Trophoblast cell (in vitro differentiated cells and primary cell): ENCODE measurements around the gene CELSR3. TPM values are rescaled to one million over a fixed set of nuclear protein-coding genes. Genes with fewer than 3 reads are reported as not detected.

Experiments
- DNase-seq, 2 donors: peaks; one replicate each; pipeline ENCODE4 v3.0.0-alpha.2; 2016
- H2AFZ ChIP-seq: 2 replicates; pipeline ENCODE4 v1.6.1; 2013; ENCODE audit warnings: low read length, moderate library complexity, mild to moderate bottlenecking; ENCODE audit not compliant: insufficient read depth, poor library complexity
- H2AK5ac ChIP-seq: 2 replicates; pipeline ENCODE4 v1.6.1; 2013; ENCODE audit warnings: mild to moderate bottlenecking, low read length
- H2BK120ac ChIP-seq: 2 replicates; pipeline ENCODE4 v1.6.1; 2013; ENCODE audit warnings: low read length, mild to moderate bottlenecking, moderate library complexity; ENCODE audit not compliant: insufficient read depth, poor library complexity
- H2BK12ac ChIP-seq: 2 replicates; pipeline ENCODE4 v1.6.1; 2013; ENCODE audit warnings: mild to moderate bottlenecking, low read length, moderate library complexity
- H2BK5ac ChIP-seq: 2 replicates; pipeline ENCODE4 v1.6.1; 2013; ENCODE audit warnings: low read length, low read depth, moderate library complexity, mild to moderate bottlenecking; ENCODE audit not compliant: poor library complexity
- H3K14ac ChIP-seq: 2 replicates; pipeline ENCODE4 v1.6.1; 2013; ENCODE audit warnings: mild to moderate bottlenecking, low read length
- H3K18ac ChIP-seq: 2 replicates; pipeline ENCODE4 v1.6.1; 2013; ENCODE audit warnings: mild to moderate bottlenecking, low read length
- H3K23ac ChIP-seq: 2 replicates; pipeline ENCODE4 v1.6.1; 2013; ENCODE audit warnings: low read length
- H3K27ac ChIP-seq: 2 replicates; pipeline ENCODE4 v1.5.1; 2013; ENCODE audit warnings: low read depth, mild to moderate bottlenecking, inconsistent platforms, low read length, moderate library complexity
- H3K27me3 ChIP-seq: 2 replicates; pipeline ENCODE4 v1.6.1; 2013; ENCODE audit warnings: inconsistent platforms, mild to moderate bottlenecking, low read length, moderate library complexity; ENCODE audit not compliant: insufficient read depth
- H3K36me3 ChIP-seq, 2 experiments: 1 replicate in 1 of 2; 2 replicates in 1 of 2; pipeline ENCODE4 v1.6.1; 2013; ENCODE audit warnings: low read length in 2 of 2, mild to moderate bottlenecking in 2 of 2, moderate library complexity in 1 of 2; ENCODE audit not compliant: insufficient read depth in 2 of 2, control insufficient read depth in 1 of 2
- H3K4ac ChIP-seq: 2 replicates; pipeline ENCODE4 v1.6.1; 2013; ENCODE audit warnings: low read depth, mild to moderate bottlenecking, low read length, moderate library complexity
- H3K4me1 ChIP-seq, 2 experiments: 1 replicate in 1 of 2; 2 replicates in 1 of 2; pipeline ENCODE4 v1.6.1; 2013; ENCODE audit warnings: low read length in 2 of 2, mild to moderate bottlenecking in 2 of 2, moderate library complexity in 1 of 2; ENCODE audit not compliant: insufficient read depth in 2 of 2, control insufficient read depth in 1 of 2
- H3K4me2 ChIP-seq: 2 replicates; pipeline ENCODE4 v1.6.1; 2013; ENCODE audit warnings: inconsistent platforms, mild to moderate bottlenecking, low read length, moderate library complexity
- H3K4me3 ChIP-seq: 2 replicates; pipeline ENCODE4 v1.5.1; 2013; ENCODE audit warnings: mild to moderate bottlenecking, low read depth, low read length, inconsistent platforms
- H3K79me1 ChIP-seq: one replicate; pipeline ENCODE4 v1.6.1; 2013; ENCODE audit warnings: low read length
- H3K79me2 ChIP-seq: 2 replicates; pipeline ENCODE4 v1.6.1; 2013; ENCODE audit warnings: low read length, mild to moderate bottlenecking; ENCODE audit not compliant: control insufficient read depth, insufficient read depth, poor library complexity
- H3K9ac ChIP-seq: 2 replicates; pipeline ENCODE4 v1.6.1; 2013; ENCODE audit warnings: mild to moderate bottlenecking, low read length
- H3K9me3 ChIP-seq: 2 replicates; pipeline ENCODE4 v1.6.1; 2013; ENCODE audit warnings: low read depth, mild to moderate bottlenecking, control low read depth, inconsistent platforms, low read length; ENCODE audit not compliant: insufficient read depth
- H4K12ac ChIP-seq: 2 replicates; pipeline ENCODE4 v1.6.1; 2013; ENCODE audit warnings: low read depth, mild to moderate bottlenecking, low read length, moderate library complexity
- H4K8ac ChIP-seq: 2 replicates; pipeline ENCODE4 v1.6.1; 2013; ENCODE audit warnings: low read depth, mild to moderate bottlenecking, low read length, moderate library complexity
- H4K91ac ChIP-seq: one replicate; pipeline ENCODE4 v1.6.1; 2013; ENCODE audit warnings: low read depth, mild to moderate bottlenecking, low read length, moderate library complexity
- WGBS: extraction: QIAGEN DNeasy Blood & Tissue Kit; methylation state at CpG from one replicate; pipeline ENCODE4 v1.1.7; 2013; ENCODE audit warnings: missing lambda C conversion rate; ENCODE audit not compliant: insufficient read length, insufficient coverage; ENCODE audit errors: extremely low coverage; 5-methylcytosine and 5-hydroxymethylcytosine counted together
- polyA plus RNA-seq: library from polyadenylated mRNA; stranded (reverse); fragments of 200-250 nt; gene quantifications from 2 replicates; pipeline ENCODE4 v1.2.3, GENCODE V29; 2013

Gene CELSR3, protein sequence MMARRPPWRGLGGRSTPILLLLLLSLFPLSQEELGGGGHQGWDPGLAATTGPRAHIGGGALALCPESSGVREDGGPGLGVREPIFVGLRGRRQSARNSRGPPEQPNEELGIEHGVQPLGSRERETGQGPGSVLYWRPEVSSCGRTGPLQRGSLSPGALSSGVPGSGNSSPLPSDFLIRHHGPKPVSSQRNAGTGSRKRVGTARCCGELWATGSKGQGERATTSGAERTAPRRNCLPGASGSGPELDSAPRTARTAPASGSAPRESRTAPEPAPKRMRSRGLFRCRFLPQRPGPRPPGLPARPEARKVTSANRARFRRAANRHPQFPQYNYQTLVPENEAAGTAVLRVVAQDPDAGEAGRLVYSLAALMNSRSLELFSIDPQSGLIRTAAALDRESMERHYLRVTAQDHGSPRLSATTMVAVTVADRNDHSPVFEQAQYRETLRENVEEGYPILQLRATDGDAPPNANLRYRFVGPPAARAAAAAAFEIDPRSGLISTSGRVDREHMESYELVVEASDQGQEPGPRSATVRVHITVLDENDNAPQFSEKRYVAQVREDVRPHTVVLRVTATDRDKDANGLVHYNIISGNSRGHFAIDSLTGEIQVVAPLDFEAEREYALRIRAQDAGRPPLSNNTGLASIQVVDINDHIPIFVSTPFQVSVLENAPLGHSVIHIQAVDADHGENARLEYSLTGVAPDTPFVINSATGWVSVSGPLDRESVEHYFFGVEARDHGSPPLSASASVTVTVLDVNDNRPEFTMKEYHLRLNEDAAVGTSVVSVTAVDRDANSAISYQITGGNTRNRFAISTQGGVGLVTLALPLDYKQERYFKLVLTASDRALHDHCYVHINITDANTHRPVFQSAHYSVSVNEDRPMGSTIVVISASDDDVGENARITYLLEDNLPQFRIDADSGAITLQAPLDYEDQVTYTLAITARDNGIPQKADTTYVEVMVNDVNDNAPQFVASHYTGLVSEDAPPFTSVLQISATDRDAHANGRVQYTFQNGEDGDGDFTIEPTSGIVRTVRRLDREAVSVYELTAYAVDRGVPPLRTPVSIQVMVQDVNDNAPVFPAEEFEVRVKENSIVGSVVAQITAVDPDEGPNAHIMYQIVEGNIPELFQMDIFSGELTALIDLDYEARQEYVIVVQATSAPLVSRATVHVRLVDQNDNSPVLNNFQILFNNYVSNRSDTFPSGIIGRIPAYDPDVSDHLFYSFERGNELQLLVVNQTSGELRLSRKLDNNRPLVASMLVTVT (N-terminal part only)
- polyA plus RNA-seq: 3.5 TPM in 2 replicates

DNA sequence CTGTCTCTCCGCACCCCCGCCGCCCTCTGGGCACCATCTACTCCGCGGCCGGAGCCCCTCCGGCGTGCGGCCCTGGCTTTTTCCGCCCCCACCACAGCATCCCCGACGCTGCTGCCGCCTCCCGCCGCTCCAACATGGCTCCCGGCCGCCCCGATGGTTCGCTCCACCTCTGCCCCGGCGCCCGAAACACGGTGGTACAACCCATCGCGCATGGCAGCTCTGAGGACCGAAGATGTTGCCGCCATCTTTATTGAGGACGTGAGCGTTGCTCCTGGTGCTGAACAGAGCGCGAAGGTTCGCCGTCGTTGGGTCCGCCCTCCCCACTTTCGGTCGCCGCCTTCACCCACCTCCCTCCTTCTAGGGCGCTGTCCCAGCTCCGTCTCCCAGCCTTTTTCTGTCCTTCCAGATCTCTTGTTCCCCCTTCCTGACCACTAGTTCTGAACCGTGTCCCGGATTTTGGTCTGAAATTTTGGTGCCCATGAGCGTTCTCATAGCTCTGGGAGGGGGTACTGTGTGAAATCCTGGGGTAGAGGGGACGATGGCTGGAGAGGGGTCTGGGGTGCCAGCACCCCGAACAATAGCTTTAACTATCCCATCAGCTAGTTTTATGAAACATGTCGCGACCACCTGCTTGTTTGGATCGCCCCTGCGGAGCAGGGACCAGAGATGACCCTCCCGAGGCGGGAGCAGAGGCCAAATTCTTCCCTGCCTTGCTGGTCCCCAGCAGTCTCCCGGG, at the start of gene CELSR3:
Gene CELSR3, minus strand, starts transcription at position 134 of the 736 bp plus-strand sequence. CDS start 252 bp downstream, outside the sequence.
- H4K91ac ChIP-seq: peak within 1 kb of the TSS; percentile 85
- peak; percentile 91 to 94 for DNase-seq

DNA sequence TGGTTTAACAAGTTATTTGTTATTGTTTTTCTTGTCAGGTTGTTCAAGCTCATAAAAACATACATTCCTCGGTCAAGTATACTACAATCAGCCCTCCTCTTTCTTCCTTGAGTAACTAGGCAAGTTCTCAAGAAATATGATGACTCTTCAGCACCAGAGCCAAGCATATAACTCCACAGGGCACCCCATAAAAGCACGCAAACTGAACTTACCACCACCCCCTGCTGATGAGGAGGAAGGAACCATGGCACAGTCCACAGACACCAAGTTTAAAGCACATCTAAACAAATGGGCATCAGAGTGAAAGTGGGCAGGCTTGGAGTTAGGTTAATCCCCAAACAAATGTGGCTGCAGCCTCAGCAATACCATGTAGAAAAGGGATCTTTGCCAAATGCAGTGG, 49.0 kb upstream of the CELSR3 start:
- Histone ChIP-seq H2BK120ac (no peak overlapping the region), H2AK5ac (no peak overlapping the region), H3K4ac (peak overlapping the region; percentile 99), H3K23ac (no peak overlapping the region), H4K8ac (no peak overlapping the region), H3K79me2 (peaks cover 58% of the 10 kb centered on the region), H2BK12ac (no peak overlapping the region), H2BK5ac (no peak overlapping the region), H3K9ac (no peak overlapping the region), H3K14ac (no peak overlapping the region), H2AFZ (no peak overlapping the region), H4K12ac (no peak overlapping the region), H3K36me3 (peaks cover 37 to 58% of the 10 kb centered on the region in 2 experiments), H3K18ac (no peak overlapping the region), H3K9me3 (no peaks in the 10 kb centered on the region), H3K4me1 (peaks cover 0 to 10% of the 10 kb centered on the region in 2 experiments), H4K91ac (no peak overlapping the region), H3K27ac (no peak overlapping the region), H3K27me3 (no peaks in the 10 kb centered on the region), H3K79me1 (peaks cover 3% of the 10 kb centered on the region), H3K4me3 (no peak overlapping the region), H3K4me2 (no peak overlapping the region)
- no peak for DNase-seq
- WGBS: no CpG with 5 or more reads among the region's 2 CpGs

More for the DNA sequence above, at the start of gene CELSR3:
- peak within 1 kb of the TSS; percentile 98 for H3K4me2 ChIP-seq
- H2BK12ac ChIP-seq: peak within 1 kb of the TSS; percentile 25
- H4K12ac ChIP-seq: peak within 1 kb of the TSS; percentile 75
- H3K18ac ChIP-seq: peak within 1 kb of the TSS; percentile 78
- H3K79me1 ChIP-seq: peaks cover 9% of the 10 kb centered on the region
- peaks cover 10 to 14% of the 10 kb centered on the region in 2 experiments for H3K4me1 ChIP-seq
- H3K4me3 ChIP-seq: peak within 1 kb of the TSS; percentile 71
- H4K8ac ChIP-seq: peak within 1 kb of the TSS; percentile 88
- no peaks in the 10 kb centered on the region for H3K27me3 ChIP-seq
- H2BK5ac ChIP-seq: peak within 1 kb of the TSS; percentile 90
- peak within 1 kb of the TSS; percentile 89 for H3K27ac ChIP-seq
- H3K79me2 ChIP-seq: no peaks in the 10 kb centered on the region
- H3K23ac ChIP-seq: no peak within 1 kb of the TSS
- no peak within 1 kb of the TSS for H3K4ac ChIP-seq
- peak within 1 kb of the TSS; percentile 70 for H2BK120ac ChIP-seq
- peak within 1 kb of the TSS; percentile 38 for H2AK5ac ChIP-seq
- peak within 1 kb of the TSS; percentile 71 for H2AFZ ChIP-seq
- WGBS: no CpG with 5 or more reads among the region's 52 CpGs
- H3K36me3 ChIP-seq: no peaks in the 10 kb centered on the region
- peak within 1 kb of the TSS; percentile 36 for H3K9ac ChIP-seq
- H3K9me3 ChIP-seq: peaks cover 23% of the 10 kb centered on the region
- peak within 1 kb of the TSS; percentile 81 for H3K14ac ChIP-seq

DNA sequence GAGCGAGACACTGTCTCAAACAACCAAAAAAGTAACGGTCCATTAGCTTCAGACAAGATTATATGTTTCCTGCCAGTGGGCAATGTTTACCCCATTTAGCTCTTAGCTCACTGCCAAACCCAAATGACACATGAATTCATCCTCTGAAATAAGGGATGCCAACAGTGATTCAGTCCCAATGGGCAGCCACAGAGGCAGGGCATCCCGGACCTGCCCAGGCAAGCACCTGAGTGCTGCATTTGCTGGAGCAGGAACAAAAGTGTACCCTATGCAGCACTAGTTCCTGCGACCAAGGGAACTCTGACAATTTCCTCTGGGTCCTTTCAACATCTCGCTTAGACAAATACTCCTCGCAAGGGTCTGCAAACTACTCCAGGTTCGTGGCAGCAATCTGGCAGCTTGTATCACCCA, 46.4 kb upstream of the CELSR3 start:
- H3K4me2 ChIP-seq: no peak overlapping the region
- no peak overlapping the region for H2BK120ac ChIP-seq
- WGBS: no CpG with 5 or more reads among the region's 7 CpGs
- no peaks in the 10 kb centered on the region for H3K27me3 ChIP-seq
- no peak overlapping the region for H3K18ac ChIP-seq
- no peak overlapping the region for H4K8ac ChIP-seq
- no peak overlapping the region for H3K27ac ChIP-seq
- DNase-seq: no peak
- no peak overlapping the region for H2AK5ac ChIP-seq
- H3K9ac ChIP-seq: peak overlapping the region; percentile 4
- H3K79me1 ChIP-seq: no peaks in the 10 kb centered on the region
- H4K12ac ChIP-seq: no peak overlapping the region
- H4K91ac ChIP-seq: no peak overlapping the region
- no peak overlapping the region for H3K14ac ChIP-seq
- peaks cover 0 to 7% of the 10 kb centered on the region in 2 experiments for H3K4me1 ChIP-seq
- no peak overlapping the region for H2BK12ac ChIP-seq
- H2BK5ac ChIP-seq: no peak overlapping the region
- H3K23ac ChIP-seq: no peak overlapping the region
- no peak overlapping the region for H3K4me3 ChIP-seq
- peaks cover 39 to 67% of the 10 kb centered on the region in 2 experiments for H3K36me3 ChIP-seq
- no peak overlapping the region for H2AFZ ChIP-seq
- H3K9me3 ChIP-seq: no peaks in the 10 kb centered on the region
- H3K79me2 ChIP-seq: peaks cover 58% of the 10 kb centered on the region
- peak overlapping the region; percentile 21 for H3K4ac ChIP-seq
